GM18526 (cell line): Measurements from ENCODE around the gene ZBED4.

Experiments
- POLR2A ChIP-seq: IDR thresholded peaks from 3 replicates; pipeline ENCODE4 v1.6.1; 2011; ENCODE audit not compliant: insufficient read length; ENCODE audit errors: extremely low read depth

ZBED4 gene

GRCh38 chr22:49936973-49937757, 83.5 kb downstream of the ZBED4 start:
- TF ChIP-seq POLR2A, result no peak

- TF ChIP-seq POLR2A, result no peak
Observed at GRCh38 chr22:49937758-49938564, 84.3 kb downstream of the ZBED4 start.

- no peak for TF ChIP-seq POLR2A
Observed at GRCh38 chr22:49938565-49939136, 85.0 kb downstream of the ZBED4 start.
